CD4-positive, alpha-beta T cell treated with Interleukin-12 subunit alpha and Interleukin-12 subunit beta, for 1 hour (primary cell): ENCODE measurements around the gene FNDC3B.

Source experiments
- DNase-seq: peaks from one replicate; pipeline ENCODE4 v3.0.0-alpha.2; 2020

Gene FNDC3B

GRCh38 chr3:172442606-172443005 is 403.2 kb downstream of the FNDC3B start:
- no peak for DNase-seq

DNA sequence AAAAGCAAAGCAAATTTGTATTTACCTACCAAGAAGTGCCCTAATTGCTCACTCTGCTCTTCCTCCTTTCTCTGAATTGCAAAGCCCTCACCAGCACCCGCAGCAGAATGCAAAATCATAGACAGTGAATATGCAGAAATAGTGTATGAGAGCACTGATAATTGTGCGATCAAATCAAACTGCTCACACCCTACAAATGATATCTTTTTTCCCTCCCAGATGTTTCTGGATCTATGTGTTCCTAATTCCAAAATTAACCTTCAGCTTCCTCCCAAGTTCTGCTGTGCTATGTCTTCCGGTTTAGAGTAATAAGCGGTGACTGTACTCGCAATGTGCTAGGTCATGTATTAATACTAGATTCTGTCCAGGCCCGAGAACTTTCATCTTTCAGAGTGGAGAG is 405.4 kb downstream of the FNDC3B start:
- no peak for DNase-seq

GRCh38 chr3:172446198-172446597 is 406.8 kb downstream of the FNDC3B start:
- DNase-seq: no peak

DNA sequence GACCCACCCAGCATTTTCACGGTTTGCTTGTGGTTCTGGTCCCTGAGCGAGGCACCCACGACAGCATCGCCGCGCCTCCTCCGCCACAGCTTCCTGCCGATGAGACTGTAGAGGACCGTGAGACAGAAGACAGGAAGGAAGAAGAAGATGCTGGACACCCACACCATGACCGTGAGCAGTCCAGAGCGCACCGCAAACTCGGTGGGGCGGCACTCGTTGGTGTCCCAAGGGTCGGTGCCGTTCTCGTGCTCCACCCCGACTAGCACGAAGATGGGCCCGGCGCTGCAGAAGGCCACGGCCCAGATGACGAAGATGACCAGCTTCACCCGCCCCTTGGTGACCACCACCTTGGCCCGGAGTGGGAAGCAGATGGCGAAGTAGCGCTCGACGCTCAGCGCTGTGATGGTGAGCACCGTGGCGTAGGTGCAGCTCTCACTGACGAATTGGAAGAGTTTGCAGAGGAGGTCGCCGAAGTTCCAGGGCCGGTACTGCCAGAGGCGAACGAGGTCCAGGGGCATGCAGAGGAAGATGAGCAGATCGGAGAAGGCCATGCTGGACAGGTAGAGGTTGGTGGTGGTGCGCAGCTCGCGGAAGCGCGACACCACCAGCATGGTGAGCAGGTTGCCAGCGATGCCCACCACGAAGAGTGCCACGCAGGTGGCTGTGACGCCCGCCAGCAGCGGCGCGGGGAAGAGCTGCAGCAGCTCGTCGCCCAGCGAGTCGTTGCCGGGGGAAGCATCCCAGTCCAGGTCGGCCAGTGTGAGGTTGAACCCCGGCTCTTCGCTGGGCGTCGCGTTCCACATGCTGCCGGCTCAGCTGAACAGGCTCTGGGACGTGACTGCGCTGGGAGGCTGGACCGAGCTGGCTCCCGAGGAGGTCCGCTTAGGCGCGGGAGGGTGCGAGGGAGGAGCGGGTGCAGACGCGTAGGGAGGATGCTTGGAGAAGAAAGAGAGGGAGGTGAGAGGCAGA is 408.5 kb downstream of the FNDC3B start, which contains the start of gene GHSR:
Gene GHSR (minus strand): TSS at position 846 of the 969 bp plus-strand sequence. CDS start 43 bp downstream, at position 803.
- peak; percentile 28 for DNase-seq

GRCh38 chr3:172448661-172449465 is 409.5 kb downstream of the FNDC3B start:
- DNase-seq: no peak

DNA sequence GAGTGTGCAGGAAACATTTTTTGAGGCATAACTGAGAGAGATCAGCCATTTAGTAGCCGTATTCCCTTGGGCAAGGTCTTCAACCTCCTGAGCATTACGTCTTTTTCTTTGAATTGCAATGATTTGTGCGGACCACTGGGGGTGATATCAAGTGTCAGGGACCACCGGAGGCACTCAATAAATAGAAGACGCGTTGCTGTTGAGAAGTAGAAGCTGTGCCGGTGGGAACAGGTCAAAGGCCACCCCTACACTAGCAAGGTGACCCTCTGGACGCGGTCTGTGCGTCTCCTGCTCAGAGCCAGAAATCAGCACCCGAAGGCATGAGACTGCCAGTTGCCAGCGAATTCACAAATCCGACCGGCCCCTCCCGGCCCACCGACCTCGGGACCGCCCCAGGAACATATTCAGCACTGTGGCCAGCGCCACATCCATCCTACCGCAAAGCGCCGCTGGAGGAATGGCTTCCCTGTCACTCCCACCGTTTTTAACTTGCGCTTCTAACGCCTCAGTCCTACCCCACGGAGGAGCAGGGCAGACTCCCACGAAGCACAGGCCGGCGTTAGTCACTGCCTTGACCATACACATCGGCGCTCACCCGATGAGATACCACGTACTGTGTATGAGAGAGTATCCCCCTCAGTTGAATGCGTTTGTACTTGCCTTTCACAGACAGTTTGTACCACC is 410.2 kb downstream of the FNDC3B start:
- peak; percentile 5 for DNase-seq
